Ramos (cell line): ENCODE measurements around the gene NHSL1.
"Not testable (repeated sequence)": the region's sequence is repeated elsewhere in the genome, so short reads cannot be mapped to it uniquely, and the experiment has no call there.

Source experiments
- in situ Hi-C: fragments of 300-500 bp; cut with MboI; formaldehyde crosslinking; loops from one replicate; pipeline ENCODE4 v1.14.3; 2022; ENCODE audit warnings: low sequenced_read_pairs; ENCODE audit not compliant: unreplicated experiment

Gene NHSL1

GRCh38 chr6:138432063-138432356 is 67.3 kb downstream of the NHSL1 start:
- in situ Hi-C loops: loop anchor here (5.0 kb wide), 1 partner anchor 85 kb away; no protein-coding TSS in a partner anchor

GRCh38 chr6:138431256-138432062 is 67.8 kb downstream of the NHSL1 start:
- in situ Hi-C loops: loop anchor here (5.0 kb wide), 1 partner anchor 86 kb away; no protein-coding TSS in a partner anchor

GRCh38 chr6:138430361-138431145 is 68.7 kb downstream of the NHSL1 start:
- in situ Hi-C loops: loop anchor here (5.0 kb wide), 1 partner anchor 87 kb away; no protein-coding TSS in a partner anchor

GRCh38 chr6:138429761-138430160 is 69.5 kb downstream of the NHSL1 start:
- in situ Hi-C loops: loop anchor here (5.0 kb wide), 1 partner anchor 88 kb away; no protein-coding TSS in a partner anchor

- in situ Hi-C loops: no loop called here
Measured at GRCh38 chr6:138428944-138429598, 70.2 kb downstream of the NHSL1 start.

- in situ Hi-C loops: no loop called here
Measured at GRCh38 chr6:138427701-138428100, 71.6 kb downstream of the NHSL1 start.

GRCh38 chr6:138426500-138427123 is 72.7 kb downstream of the NHSL1 start:
- in situ Hi-C loops: no loop called here

GRCh38 chr6:138425256-138425655 is 74.0 kb downstream of the NHSL1 start:
- in situ Hi-C loops: not testable (repeated sequence)

GRCh38 chr6:138424004-138424904 is 75.0 kb downstream of the NHSL1 start:
- in situ Hi-C loops: no loop called here

GRCh38 chr6:138422861-138423260 is 76.4 kb downstream of the NHSL1 start:
- in situ Hi-C loops: no loop called here

GRCh38 chr6:138421608-138422007 is 77.7 kb downstream of the NHSL1 start:
- in situ Hi-C loops: no loop called here

- in situ Hi-C loops: no loop called here
Measured at GRCh38 chr6:138421089-138421488, 78.2 kb downstream of the NHSL1 start.

GRCh38 chr6:138420356-138420755 is 78.9 kb downstream of the NHSL1 start:
- in situ Hi-C loops: no loop called here

GRCh38 chr6:138419766-138420165 is 79.5 kb downstream of the NHSL1 start:
- in situ Hi-C loops: no loop called here

- in situ Hi-C loops: no loop called here
Measured at GRCh38 chr6:138418118-138418742, 81.1 kb downstream of the NHSL1 start.

GRCh38 chr6:138417493-138418117 is 81.7 kb downstream of the NHSL1 start:
- in situ Hi-C loops: no loop called here

GRCh38 chr6:138416206-138416605 is 83.1 kb downstream of the NHSL1 start:
- in situ Hi-C loops: no loop called here

GRCh38 chr6:138415125-138415524 is 84.2 kb downstream of the NHSL1 start:
- in situ Hi-C loops: no loop called here
